ENCODE measurements around the gene ZNF697. TPM values are rescaled to one million over a fixed set of nuclear protein-coding genes. Genes with fewer than 3 reads are reported as not detected.

The ZNF697 gene
- total RNA-seq, 1 donor from 2014 or later: 9.4 TPM

GRCh38 chr1:119632841-119633240 lies 15.2 kb downstream of the ZNF697 start:
- H3K27ac ChIP-seq (replicated peaks): peak overlapping the region; percentile 95
- H3K27me3 ChIP-seq (ENCODE audit: low read depth): no peaks in the 10 kb centered on the region
- peak overlapping the region; percentile 56 for H3K4me3 ChIP-seq
- intact Hi-C loops (cut with micrococcal nuclease): no loop called here
- H3K4me1 ChIP-seq: peaks cover 99% of the 10 kb centered on the region
- no peaks in the 10 kb centered on the region for H3K36me3 ChIP-seq
- no peak for DNase-seq
- no peak for TF ChIP-seq CTCF (IDR thresholded peaks at IDR 0.05; ENCODE audit: borderline replicate concordance)
- no peaks in the 10 kb centered on the region for H3K9me3 ChIP-seq (replicated peaks)

GRCh38 chr1:119632103-119632490 lies 16.0 kb downstream of the ZNF697 start:
- Histone ChIP-seq H3K4me1 (peaks cover 99% of the 10 kb centered on the region), H3K4me3 (peak overlapping the region; percentile 56), H3K27ac (replicated peaks) (peak overlapping the region; percentile 95), H3K9me3 (replicated peaks) (no peaks in the 10 kb centered on the region), H3K27me3 (ENCODE audit: low read depth) (no peaks in the 10 kb centered on the region), H3K36me3 (no peaks in the 10 kb centered on the region)
- peak; percentile 43 for DNase-seq
- TF ChIP-seq CTCF (IDR thresholded peaks at IDR 0.05; ENCODE audit: borderline replicate concordance): no peak
- intact Hi-C loops (cut with micrococcal nuclease): no loop called here

- H3K4me1 ChIP-seq: peaks cover 99% of the 10 kb centered on the region
- intact Hi-C loops (cut with micrococcal nuclease): no loop called here
- H3K4me3 ChIP-seq: peak overlapping the region; percentile 56
- H3K36me3 ChIP-seq: no peaks in the 10 kb centered on the region
- no peaks in the 10 kb centered on the region for H3K9me3 ChIP-seq (replicated peaks)
- peak; percentile 94 for DNase-seq
- no peaks in the 10 kb centered on the region for H3K27me3 ChIP-seq (ENCODE audit: low read depth)
- TF ChIP-seq CTCF (IDR thresholded peaks at IDR 0.05; ENCODE audit: borderline replicate concordance): peak; percentile 43
- peak overlapping the region; percentile 95 for H3K27ac ChIP-seq (replicated peaks)
These were observed 16.5 kb downstream of the ZNF697 start for GRCh38 chr1:119631433-119632102.

GRCh38 chr1:119631086-119631432 lies 17.0 kb downstream of the ZNF697 start:
- peak overlapping the region; percentile 95 for H3K27ac ChIP-seq (replicated peaks)

GRCh38 chr1:119626841-119627240 lies 21.2 kb downstream of the ZNF697 start:
- no peak for TF ChIP-seq CTCF (IDR thresholded peaks at IDR 0.05; ENCODE audit: borderline replicate concordance)
- H3K4me1 ChIP-seq: peaks cover 59% of the 10 kb centered on the region
- peak overlapping the region; percentile 83 for H3K27ac ChIP-seq (replicated peaks)
- intact Hi-C loops (cut with micrococcal nuclease): no loop called here
- H3K4me3 ChIP-seq: peak overlapping the region; percentile 27
- no peak for DNase-seq
- no peaks in the 10 kb centered on the region for H3K27me3 ChIP-seq (ENCODE audit: low read depth)
- H3K9me3 ChIP-seq (replicated peaks): no peaks in the 10 kb centered on the region
- peaks cover 33% of the 10 kb centered on the region for H3K36me3 ChIP-seq

More at GRCh38 chr1:119631086-119631432, 17.0 kb downstream of the ZNF697 start:
- no peak for DNase-seq
- intact Hi-C loops (cut with micrococcal nuclease): no loop called here
- Histone ChIP-seq H3K36me3 (no peaks in the 10 kb centered on the region), H3K4me3 (peak overlapping the region; percentile 56), H3K27me3 (ENCODE audit: low read depth) (no peaks in the 10 kb centered on the region), H3K9me3 (replicated peaks) (no peaks in the 10 kb centered on the region), H3K4me1 (peaks cover 99% of the 10 kb centered on the region)
- no peak for TF ChIP-seq CTCF (IDR thresholded peaks at IDR 0.05; ENCODE audit: borderline replicate concordance)

All from left ventricle myocardium inferior (tissue), 1 donor.